ENCODE measurements around the gene AMHR2. TPM values are rescaled to one million over a fixed set of nuclear protein-coding genes. Genes with fewer than 3 reads are reported as not detected.
"Not testable (repeated sequence)": the region's sequence is repeated elsewhere in the genome, so short reads cannot be mapped to it uniquely, and the experiment has no call there.

The AMHR2 gene
- total and polyA plus RNA-seq, 9 of the 15 experiments (the other 6 are each of a cell fraction or from before 2014, with no cell fraction given) = 8.9 to 49.7 (median 19.3) TPM

GRCh38 chr12:53439582-53439981, 15.9 kb downstream of the AMHR2 start:
- DNase-seq (ENCODE audit: extremely low read depth in 1 of 4, low spot score in 3 of 4); H3K27me3 ChIP-seq (ENCODE audit: control insufficient read depth in 2 of 2, insufficient read depth in 2 of 2, low read length in 2 of 2); BruUV-seq (replicated peaks); H3K9me1 ChIP-seq (ENCODE audit: control insufficient read depth, insufficient read depth, low read length); H3K9me3 ChIP-seq (replicated peaks; ENCODE audit: control insufficient read depth, insufficient read depth, low read depth, low read length); H4K20me1 ChIP-seq (replicated peaks; ENCODE audit: control insufficient read depth, insufficient read depth, low read length); H3K4me2 ChIP-seq (ENCODE audit: insufficient read depth, low read length); ATAC-seq; H3K4me3 ChIP-seq; H2AFZ ChIP-seq (ENCODE audit: low read depth, low read length); CTCF ChIA-PET (ENCODE audit: low intra/inter-chr PET ratio); intact Hi-C loops (cut with micrococcal nuclease); H3K27ac ChIP-seq (ENCODE audit: extremely low read depth, low read depth, low read length); H3K9ac ChIP-seq (ENCODE audit: insufficient read depth in 1 of 2, low read depth in 2 of 2, low read length in 2 of 2); in situ Hi-C loops (cut with MboI); FAIRE-seq: not testable (repeated sequence)
- Histone ChIP-seq H3K36me3 (ENCODE audit: control insufficient read depth, insufficient read depth, low read length) (peaks cover 13% of the 10 kb centered on the region; the same call in 2 of the 3 replicates), H3K79me2 (ENCODE audit: control insufficient read depth, insufficient read depth, low read length) (peaks cover 27% of the 10 kb centered on the region), H3K4me1 (replicated peaks in 1 of 2; ENCODE audit: control insufficient read depth in 2 of 2, insufficient read depth in 2 of 2, low read length in 2 of 2) (peaks cover 17 to 37% of the 10 kb centered on the region in 2 experiments; a peak in 4 of 5 replicates)
- POLR2A ChIA-PET = interaction anchor here (0.7 to 2.0 kb wide), 4 partner anchors 10 to 18 kb away, joined by 3 to 5 read pairs (median 4); no protein-coding TSS in a partner anchor
- peak; percentile 92 for TF ChIP-seq ZNF146 (CRISPR knock-in tag; IDR thresholded peaks at IDR 0.05; ENCODE audit: unreplicated experiment)

DNA sequence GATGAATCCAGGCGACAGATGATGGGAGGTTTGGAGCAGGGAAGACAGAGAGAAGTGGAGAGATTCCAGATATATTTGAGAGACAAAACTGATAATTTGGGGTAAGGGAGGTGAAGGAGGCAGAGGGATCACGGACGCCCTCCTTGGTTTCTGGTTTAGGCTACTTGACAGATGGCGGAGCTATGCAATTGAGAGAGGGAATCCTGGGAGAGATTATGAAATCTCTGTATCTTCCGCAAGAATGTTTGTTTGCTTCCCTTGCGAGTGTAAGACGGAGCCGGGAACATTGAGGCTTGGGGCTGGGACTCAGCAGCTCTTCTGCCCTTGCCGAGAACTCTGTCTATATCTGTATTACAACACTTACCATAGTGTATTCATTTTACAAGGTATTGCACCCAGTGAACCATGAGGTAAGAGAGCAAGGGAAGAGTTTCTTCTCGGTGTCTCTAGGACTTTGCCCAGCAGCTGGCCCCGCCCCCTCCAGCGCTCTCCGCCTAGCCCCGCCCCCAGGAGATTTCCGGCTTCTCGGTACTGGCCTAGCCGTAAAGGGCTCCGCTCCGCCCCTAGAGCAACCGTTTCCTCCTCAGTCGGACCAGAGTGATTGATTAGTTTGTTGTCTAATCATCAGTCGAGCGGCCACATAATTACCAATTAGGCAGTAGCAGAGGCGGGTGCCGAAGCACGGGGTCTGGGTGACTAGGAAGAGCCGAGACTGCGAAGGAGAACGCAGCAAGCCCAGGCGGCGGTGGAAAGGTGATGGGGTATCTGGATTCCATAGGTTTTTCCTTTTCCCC, 17.6 kb downstream of the AMHR2 start, which contains the start of gene PRR13:
TSS of gene PRR13 (plus strand) at position 695 of the 794 bp plus-strand sequence. CDS start 981 bp downstream, outside the sequence.
- no peaks in the 10 kb centered on the region for H4K20me1 ChIP-seq (replicated peaks; ENCODE audit: control insufficient read depth, insufficient read depth, low read length)
- ChIA-PET CTCF (ENCODE audit: low intra/inter-chr PET ratio) (no interaction called here), POLR2A (interaction anchor here (0.5 to 2.1 kb wide), 14 partner anchors 10 to 125 kb away, joined by 3 to 11 read pairs (median 4); partner anchors contain the start of gene AMHR2)
- no peaks in the 10 kb centered on the region for H3K9me1 ChIP-seq (ENCODE audit: control insufficient read depth, insufficient read depth, low read length)
- H3K9me3 ChIP-seq (replicated peaks; ENCODE audit: control insufficient read depth, insufficient read depth, low read depth, low read length) = no peaks in the 10 kb centered on the region
- H3K4me1 ChIP-seq (replicated peaks in 1 of 2; ENCODE audit: control insufficient read depth in 2 of 2, insufficient read depth in 2 of 2, low read length in 2 of 2) = peaks cover 20 to 41% of the 10 kb centered on the region in 2 experiments; a peak in 4 of 5 replicates
- in situ Hi-C loops (cut with MboI) (no loop called here), intact Hi-C loops (cut with micrococcal nuclease) (no loop called here)
- peak; percentile 91 to 99 (median 96) for DNase-seq (ENCODE audit: extremely low read depth in 1 of 4, low spot score in 3 of 4)
- H3K4me2 ChIP-seq (ENCODE audit: insufficient read depth, low read length) = peak within 1 kb of the TSS; percentile 84
- H3K27me3 ChIP-seq (ENCODE audit: control insufficient read depth in 2 of 2, insufficient read depth in 2 of 2, low read length in 2 of 2) = no peaks in the 10 kb centered on the region
- TSS peak; percentile 96 for BruUV-seq (replicated peaks)
- H3K4me3 ChIP-seq = peak within 1 kb of the TSS; percentile 57
- peaks cover 36% of the 10 kb centered on the region for H3K79me2 ChIP-seq (ENCODE audit: control insufficient read depth, insufficient read depth, low read length)
- peaks cover 28% of the 10 kb centered on the region; the same call in 2 of the 3 replicates for H3K36me3 ChIP-seq (ENCODE audit: control insufficient read depth, insufficient read depth, low read length)
- peak within 1 kb of the TSS; percentile 85 for H2AFZ ChIP-seq (ENCODE audit: low read depth, low read length)
- WGBS (ENCODE audit: insufficient coverage, low coverage, missing lambda C conversion rate) = 1% methylated on average over 26 of the region's 31 CpGs
- peak within 1 kb of the TSS; percentile 84 for H3K27ac ChIP-seq (ENCODE audit: extremely low read depth, low read depth, low read length)
- peak; percentile 96 for FAIRE-seq
- peak; percentile 97 for ATAC-seq
- H3K9ac ChIP-seq (ENCODE audit: insufficient read depth in 1 of 2, low read depth in 2 of 2, low read length in 2 of 2) = peak within 1 kb of the TSS; percentile 82 to 85
- TF ChIP-seq ZNF644 (tag; IDR thresholded peaks at IDR 0.05; ENCODE audit: low read depth) (0 out of 2 replicates have a peak, but pooled peaks have one; percentile 47), ZNF133 (CRISPR knock-in tag; IDR thresholded peaks at IDR 0.05) (no peak), ZNF431 (CRISPR knock-in tag; IDR thresholded peaks at IDR 0.05) (no peak), ATF1 (CRISPR knock-in tag; IDR thresholded peaks at IDR 0.05) (no peak), ATF1 (tag; IDR thresholded peaks at IDR 0.05) (no peak; the same call in 1 of the 2 replicates), ZBED1 (IDR thresholded peaks at IDR 0.05) (no peak), L3MBTL2 (IDR thresholded peaks at IDR 0.05) (peak; percentile 78), ZNF740 (CRISPR knock-in tag; IDR thresholded peaks at IDR 0.05) (no peak), ZNF740 (tag; IDR thresholded peaks at IDR 0.05) (no peak)
- TF ChIP-seq, protein P1, sequence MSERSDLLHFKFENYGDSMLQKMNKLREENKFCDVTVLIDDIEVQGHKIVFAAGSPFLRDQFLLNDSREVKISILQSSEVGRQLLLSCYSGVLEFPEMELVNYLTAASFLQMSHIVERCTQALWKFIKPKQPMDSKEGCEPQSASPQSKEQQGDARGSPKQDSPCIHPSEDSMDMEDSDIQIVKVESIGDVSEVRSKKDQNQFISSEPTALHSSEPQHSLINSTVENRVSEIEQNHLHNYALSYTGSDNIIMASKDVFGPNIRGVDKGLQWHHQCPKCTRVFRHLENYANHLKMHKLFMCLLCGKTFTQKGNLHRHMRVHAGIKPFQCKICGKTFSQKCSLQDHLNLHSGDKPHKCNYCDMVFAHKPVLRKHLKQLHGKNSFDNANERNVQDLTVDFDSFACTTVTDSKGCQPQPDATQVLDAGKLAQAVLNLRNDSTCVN (CRISPR knock-in tag; IDR thresholded peaks at IDR 0.05) = no peak
- TF ChIP-seq, protein P2, sequence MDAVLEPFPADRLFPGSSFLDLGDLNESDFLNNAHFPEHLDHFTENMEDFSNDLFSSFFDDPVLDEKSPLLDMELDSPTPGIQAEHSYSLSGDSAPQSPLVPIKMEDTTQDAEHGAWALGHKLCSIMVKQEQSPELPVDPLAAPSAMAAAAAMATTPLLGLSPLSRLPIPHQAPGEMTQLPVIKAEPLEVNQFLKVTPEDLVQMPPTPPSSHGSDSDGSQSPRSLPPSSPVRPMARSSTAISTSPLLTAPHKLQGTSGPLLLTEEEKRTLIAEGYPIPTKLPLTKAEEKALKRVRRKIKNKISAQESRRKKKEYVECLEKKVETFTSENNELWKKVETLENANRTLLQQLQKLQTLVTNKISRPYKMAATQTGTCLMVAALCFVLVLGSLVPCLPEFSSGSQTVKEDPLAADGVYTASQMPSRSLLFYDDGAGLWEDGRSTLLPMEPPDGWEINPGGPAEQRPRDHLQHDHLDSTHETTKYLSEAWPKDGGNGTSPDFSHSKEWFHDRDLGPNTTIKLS (IDR thresholded peaks at IDR 0.05; ENCODE audit: borderline replicate concordance, low read depth) = no peak

All from K562 (cell line).